Measurements from ENCODE around the gene PTAFR.

DNA sequence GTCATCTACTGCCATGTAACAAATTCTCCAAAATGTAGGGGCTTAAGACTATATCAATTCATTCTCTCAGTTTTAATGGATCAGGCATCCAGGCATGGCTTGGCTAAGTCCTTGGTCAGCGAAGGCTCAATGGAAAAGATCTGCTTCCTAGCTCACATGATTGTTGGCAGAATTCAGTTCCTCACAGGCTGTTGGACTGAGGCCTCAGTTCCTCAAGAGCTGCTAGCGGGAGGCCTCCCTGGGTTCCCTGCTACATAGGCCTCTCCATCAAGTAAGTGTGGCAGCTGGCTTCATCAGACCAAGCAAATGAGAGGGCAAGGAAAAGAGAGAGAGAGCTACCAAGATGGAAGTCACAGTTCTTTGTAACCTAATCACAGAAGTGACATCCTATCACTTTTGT, 68.5 kb downstream of the PTAFR start:
- TF ChIP-seq, protein P1, sequence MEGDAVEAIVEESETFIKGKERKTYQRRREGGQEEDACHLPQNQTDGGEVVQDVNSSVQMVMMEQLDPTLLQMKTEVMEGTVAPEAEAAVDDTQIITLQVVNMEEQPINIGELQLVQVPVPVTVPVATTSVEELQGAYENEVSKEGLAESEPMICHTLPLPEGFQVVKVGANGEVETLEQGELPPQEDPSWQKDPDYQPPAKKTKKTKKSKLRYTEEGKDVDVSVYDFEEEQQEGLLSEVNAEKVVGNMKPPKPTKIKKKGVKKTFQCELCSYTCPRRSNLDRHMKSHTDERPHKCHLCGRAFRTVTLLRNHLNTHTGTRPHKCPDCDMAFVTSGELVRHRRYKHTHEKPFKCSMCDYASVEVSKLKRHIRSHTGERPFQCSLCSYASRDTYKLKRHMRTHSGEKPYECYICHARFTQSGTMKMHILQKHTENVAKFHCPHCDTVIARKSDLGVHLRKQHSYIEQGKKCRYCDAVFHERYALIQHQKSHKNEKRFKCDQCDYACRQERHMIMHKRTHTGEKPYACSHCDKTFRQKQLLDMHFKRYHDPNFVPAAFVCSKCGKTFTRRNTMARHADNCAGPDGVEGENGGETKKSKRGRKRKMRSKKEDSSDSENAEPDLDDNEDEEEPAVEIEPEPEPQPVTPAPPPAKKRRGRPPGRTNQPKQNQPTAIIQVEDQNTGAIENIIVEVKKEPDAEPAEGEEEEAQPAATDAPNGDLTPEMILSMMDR (IDR thresholded peaks at IDR 0.05; ENCODE audit: insufficient read depth, low read length) = no peak
- TF ChIP-seq, protein P2, sequence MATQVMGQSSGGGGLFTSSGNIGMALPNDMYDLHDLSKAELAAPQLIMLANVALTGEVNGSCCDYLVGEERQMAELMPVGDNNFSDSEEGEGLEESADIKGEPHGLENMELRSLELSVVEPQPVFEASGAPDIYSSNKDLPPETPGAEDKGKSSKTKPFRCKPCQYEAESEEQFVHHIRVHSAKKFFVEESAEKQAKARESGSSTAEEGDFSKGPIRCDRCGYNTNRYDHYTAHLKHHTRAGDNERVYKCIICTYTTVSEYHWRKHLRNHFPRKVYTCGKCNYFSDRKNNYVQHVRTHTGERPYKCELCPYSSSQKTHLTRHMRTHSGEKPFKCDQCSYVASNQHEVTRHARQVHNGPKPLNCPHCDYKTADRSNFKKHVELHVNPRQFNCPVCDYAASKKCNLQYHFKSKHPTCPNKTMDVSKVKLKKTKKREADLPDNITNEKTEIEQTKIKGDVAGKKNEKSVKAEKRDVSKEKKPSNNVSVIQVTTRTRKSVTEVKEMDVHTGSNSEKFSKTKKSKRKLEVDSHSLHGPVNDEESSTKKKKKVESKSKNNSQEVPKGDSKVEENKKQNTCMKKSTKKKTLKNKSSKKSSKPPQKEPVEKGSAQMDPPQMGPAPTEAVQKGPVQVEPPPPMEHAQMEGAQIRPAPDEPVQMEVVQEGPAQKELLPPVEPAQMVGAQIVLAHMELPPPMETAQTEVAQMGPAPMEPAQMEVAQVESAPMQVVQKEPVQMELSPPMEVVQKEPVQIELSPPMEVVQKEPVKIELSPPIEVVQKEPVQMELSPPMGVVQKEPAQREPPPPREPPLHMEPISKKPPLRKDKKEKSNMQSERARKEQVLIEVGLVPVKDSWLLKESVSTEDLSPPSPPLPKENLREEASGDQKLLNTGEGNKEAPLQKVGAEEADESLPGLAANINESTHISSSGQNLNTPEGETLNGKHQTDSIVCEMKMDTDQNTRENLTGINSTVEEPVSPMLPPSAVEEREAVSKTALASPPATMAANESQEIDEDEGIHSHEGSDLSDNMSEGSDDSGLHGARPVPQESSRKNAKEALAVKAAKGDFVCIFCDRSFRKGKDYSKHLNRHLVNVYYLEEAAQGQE (IDR thresholded peaks at IDR 0.05; ENCODE audit: insufficient replicate concordance, low read depth) = no peak
- TF ChIP-seq POLR2AphosphoS5 (IDR thresholded peaks at IDR 0.05; ENCODE audit: low read depth) = no peak
- TF ChIP-seq GABPA (IDR thresholded peaks at IDR 0.05; ENCODE audit: low read depth) = no peak
- peak; percentile 32; the same call in 1 of the 2 replicates for TF ChIP-seq SPI1 (IDR thresholded peaks at IDR 0.05; ENCODE audit: borderline replicate concordance, low read depth)
